HPDE6-E6E7 (cell line): ENCODE data around the gene SAFB.

Experiments used
- DNase-seq: peaks from one replicate; pipeline ENCODE4 v3.0.0; 2011; ENCODE audit warnings: missing footprints; ENCODE audit errors: extremely low spot score

SAFB gene

GRCh38 chr19:5622465-5623396 is at the start of gene SAFB, which contains the start of gene SAFB2:
Gene SAFB (plus strand): TSS chr19:5623083. CDS start chr19:5623206, 123 bp downstream.
Gene SAFB2 (minus strand): TSS chr19:5622776. CDS start chr19:5622715, 61 bp downstream.
- peak; percentile 99 for DNase-seq

GRCh38 chr19:5575590-5575989 is 47.3 kb upstream of the SAFB start:
- no peak for DNase-seq

- peak; percentile 80 for DNase-seq
These were observed 44.6 kb upstream of the SAFB start for GRCh38 chr19:5578097-5578846.

- DNase-seq: no peak
These were observed 43.6 kb upstream of the SAFB start for GRCh38 chr19:5579286-5579685.

- DNase-seq: no peak
These were observed 43.2 kb upstream of the SAFB start for GRCh38 chr19:5579697-5580096.

GRCh38 chr19:5580161-5580571 is 42.7 kb upstream of the SAFB start:
- no peak for DNase-seq

- no peak for DNase-seq
These were observed 37.2 kb upstream of the SAFB start for GRCh38 chr19:5585461-5586299.

GRCh38 chr19:5586300-5587070 is 36.4 kb upstream of the SAFB start:
- DNase-seq: no peak

- DNase-seq: no peak
These were observed 35.8 kb upstream of the SAFB start for GRCh38 chr19:5587071-5587455.

- DNase-seq: no peak
These were observed 35.2 kb upstream of the SAFB start for GRCh38 chr19:5587661-5588060.

- no peak for DNase-seq
These were observed 34.4 kb upstream of the SAFB start for GRCh38 chr19:5588441-5588840.

- DNase-seq: no peak
These were observed 33.8 kb upstream of the SAFB start for GRCh38 chr19:5588906-5589676.

GRCh38 chr19:5590151-5590864 is 32.6 kb upstream of the SAFB start:
- no peak for DNase-seq

- DNase-seq: no peak
These were observed 32.1 kb upstream of the SAFB start for GRCh38 chr19:5590865-5591154.

GRCh38 chr19:5591476-5591875 is 31.4 kb upstream of the SAFB start:
- DNase-seq: no peak

- DNase-seq: no peak
These were observed 30.1 kb upstream of the SAFB start for GRCh38 chr19:5592531-5593342.

GRCh38 chr19:5593343-5594255 is 29.3 kb upstream of the SAFB start:
- DNase-seq: no peak

GRCh38 chr19:5594521-5594950 is 28.3 kb upstream of the SAFB start:
- no peak for DNase-seq
